Measurements from ENCODE around the gene SFXN5.

- TF ChIP-seq CTCF (IDR thresholded peaks at IDR 0.05) (no peak), POLR2AphosphoS5 (IDR thresholded peaks at IDR 0.05) (no peak)
Measured at GRCh38 chr2:72926811-72927465, 144.6 kb downstream of the SFXN5 start.

Data from prostate gland (tissue), 2 donors.